GM10266 (cell line): ENCODE results near the gene TDG.
"Not testable (repeated sequence)": the region's sequence is repeated elsewhere in the genome, so short reads cannot be mapped to it uniquely, and the experiment has no call there.

Experiments used
- DNase-seq: peaks from one replicate; pipeline ENCODE4 v3.0.0; 2012; ENCODE audit errors: extremely low spot score
- TF ChIP-seq, protein P1 (sequence below): IDR thresholded peaks from 2 replicates; pipeline ENCODE4 v1.5.1; 2012; ENCODE audit warnings: mild to moderate bottlenecking, low read depth; ENCODE audit not compliant: control insufficient read depth, insufficient read depth; ENCODE audit errors: missing control alignments

Gene TDG

DNA sequence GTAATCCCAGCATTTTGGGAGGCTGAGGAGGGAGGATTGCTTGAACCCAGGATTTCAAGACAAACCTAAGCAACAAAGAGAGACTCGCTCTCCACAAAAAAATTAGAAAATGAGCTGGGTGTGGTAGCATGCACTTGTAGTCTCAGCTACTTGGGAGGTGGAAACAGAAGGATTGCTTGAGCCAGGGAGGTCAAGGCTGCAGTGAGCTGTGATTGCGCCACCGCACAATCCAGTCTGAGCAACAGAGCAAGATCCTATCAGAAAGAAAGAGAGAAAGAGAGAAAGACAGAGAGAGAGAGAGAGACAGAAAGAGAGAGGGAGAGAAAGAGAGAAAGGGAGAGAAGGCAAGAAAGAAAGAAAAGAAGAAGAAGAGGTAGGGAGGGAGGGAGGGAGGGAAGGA lies 37.0 kb downstream of the TDG start:
- TF ChIP-seq, protein P1, sequence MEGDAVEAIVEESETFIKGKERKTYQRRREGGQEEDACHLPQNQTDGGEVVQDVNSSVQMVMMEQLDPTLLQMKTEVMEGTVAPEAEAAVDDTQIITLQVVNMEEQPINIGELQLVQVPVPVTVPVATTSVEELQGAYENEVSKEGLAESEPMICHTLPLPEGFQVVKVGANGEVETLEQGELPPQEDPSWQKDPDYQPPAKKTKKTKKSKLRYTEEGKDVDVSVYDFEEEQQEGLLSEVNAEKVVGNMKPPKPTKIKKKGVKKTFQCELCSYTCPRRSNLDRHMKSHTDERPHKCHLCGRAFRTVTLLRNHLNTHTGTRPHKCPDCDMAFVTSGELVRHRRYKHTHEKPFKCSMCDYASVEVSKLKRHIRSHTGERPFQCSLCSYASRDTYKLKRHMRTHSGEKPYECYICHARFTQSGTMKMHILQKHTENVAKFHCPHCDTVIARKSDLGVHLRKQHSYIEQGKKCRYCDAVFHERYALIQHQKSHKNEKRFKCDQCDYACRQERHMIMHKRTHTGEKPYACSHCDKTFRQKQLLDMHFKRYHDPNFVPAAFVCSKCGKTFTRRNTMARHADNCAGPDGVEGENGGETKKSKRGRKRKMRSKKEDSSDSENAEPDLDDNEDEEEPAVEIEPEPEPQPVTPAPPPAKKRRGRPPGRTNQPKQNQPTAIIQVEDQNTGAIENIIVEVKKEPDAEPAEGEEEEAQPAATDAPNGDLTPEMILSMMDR = no peak
- DNase-seq = no peak

DNA sequence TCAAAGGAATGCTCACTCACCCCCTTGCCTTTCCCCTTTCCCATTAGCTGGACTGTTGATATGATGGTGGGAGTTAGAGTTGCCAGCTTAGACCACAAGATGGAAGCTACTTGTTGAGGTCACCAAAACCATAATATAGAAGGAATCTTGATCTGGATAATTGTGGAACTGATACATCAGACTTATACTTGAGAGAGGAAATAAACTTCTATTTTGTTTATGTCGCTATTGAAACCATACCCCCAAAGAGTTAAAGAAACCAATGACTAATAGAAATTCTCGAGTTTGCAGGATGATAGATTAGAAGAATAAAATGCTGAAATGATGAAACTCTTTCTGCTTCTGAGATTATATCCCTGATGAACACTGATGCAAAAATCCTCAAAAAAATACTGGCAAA lies 37.9 kb downstream of the TDG start:
- TF ChIP-seq, protein P1 = no peak
- no peak for DNase-seq

DNA sequence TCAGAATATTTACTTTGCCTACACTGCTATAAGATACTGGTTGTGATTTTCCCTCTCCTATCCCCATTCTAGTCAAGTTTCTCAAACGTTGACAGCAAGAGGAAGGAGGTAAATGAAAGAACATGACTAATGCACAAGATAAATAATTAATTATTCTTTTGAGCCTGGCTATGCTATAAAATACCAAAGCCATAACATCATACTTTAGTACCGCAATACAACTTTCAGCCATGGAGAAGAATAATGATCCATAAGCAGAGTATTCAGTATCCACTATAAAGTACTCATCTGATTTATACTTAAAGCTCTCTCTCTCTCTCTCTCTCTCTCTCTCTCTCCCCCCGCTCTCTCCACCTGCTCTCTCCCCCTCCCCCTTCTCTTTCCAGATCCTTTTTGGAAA lies 41.3 kb downstream of the TDG start:
- TF ChIP-seq, protein P1 = no peak
- no peak for DNase-seq

DNA sequence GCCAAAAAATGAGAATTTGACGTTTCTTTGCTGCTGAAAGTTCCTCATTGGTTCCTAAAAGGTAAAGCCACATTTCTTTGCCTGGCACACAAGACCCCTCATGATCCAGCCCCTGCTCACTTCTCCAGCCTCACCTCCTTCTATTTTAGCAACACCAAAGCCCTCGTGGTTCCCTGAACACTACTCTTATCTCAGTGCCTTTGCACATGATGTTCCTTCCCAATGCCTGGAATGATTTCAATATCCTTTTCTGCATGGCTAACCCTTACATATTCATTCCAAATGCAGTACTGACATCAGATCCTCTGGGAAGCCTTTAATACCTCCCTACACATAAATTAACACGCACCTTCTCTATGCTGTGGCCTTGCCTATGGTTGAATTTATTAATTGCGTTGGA lies 44.4 kb downstream of the TDG start:
- no peak for DNase-seq
- TF ChIP-seq, protein P1 = no peak

DNA sequence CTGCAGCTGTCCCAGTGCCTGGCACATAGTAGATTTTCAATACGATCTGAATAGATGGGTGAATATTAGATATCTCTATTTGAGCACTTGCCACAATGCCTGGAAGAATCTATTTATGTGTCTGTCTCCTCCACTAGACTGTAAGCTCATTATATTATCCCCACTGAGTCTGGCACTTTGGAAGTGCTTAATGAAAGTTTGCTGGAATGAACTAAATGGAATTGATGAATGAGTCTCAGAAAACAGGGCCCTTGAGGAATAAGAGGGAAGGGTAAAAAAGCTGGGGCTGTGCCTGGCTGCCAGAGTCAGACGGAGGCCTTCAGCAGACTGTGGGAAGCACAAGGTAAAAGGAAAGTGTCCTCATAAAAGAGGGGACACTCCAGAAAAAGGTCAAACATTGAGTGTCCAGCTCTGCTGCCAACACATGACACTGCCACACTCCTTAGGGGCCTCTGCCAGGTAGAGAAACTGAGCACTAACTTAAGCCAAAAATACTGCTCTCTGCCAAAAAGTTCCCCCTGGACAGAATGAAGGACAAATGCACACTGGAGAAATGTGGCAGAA lies 45.0 kb downstream of the TDG start:
- DNase-seq = no peak
- TF ChIP-seq, protein P1 = no peak

DNA sequence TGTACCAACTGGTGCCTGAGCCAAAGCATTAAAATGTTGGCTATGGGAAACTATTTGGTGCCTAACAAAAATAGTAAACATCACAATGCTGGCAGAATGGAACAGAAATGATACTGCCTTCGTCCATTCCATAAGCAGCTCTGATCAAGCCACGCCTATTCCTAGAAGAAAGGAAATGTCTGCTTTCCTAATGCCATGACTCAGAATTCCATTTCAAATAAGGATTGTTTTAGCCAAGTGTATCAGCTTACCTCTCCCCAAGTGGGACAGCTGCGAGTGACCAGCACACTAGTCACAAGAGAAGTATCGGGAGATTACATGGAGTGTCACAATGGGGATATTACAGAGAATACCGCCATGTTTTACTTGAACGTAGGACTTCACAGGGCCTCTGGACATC lies 45.6 kb downstream of the TDG start:
- DNase-seq = no peak
- TF ChIP-seq, protein P1 = no peak

DNA sequence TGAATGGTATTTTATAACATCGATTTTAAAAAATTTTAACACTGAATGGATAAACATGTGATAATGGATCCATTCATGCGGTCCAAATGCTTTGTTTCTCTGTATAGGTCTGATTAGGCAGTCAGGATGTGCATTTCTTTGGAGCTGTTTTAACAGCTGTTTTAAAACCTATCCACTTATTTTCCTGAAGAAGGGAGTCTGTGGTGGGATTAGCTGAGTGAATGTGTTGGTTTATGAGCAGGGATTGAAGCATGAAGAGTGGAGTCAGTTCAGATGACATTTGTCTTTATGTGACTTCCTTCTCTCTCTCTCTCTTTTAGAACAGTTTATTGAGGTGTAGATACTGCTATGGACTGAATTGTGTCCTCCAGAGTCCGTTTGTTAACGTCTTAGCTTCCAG lies 46.7 kb downstream of the TDG start:
- no peak for DNase-seq
- TF ChIP-seq, protein P1 = no peak

DNA sequence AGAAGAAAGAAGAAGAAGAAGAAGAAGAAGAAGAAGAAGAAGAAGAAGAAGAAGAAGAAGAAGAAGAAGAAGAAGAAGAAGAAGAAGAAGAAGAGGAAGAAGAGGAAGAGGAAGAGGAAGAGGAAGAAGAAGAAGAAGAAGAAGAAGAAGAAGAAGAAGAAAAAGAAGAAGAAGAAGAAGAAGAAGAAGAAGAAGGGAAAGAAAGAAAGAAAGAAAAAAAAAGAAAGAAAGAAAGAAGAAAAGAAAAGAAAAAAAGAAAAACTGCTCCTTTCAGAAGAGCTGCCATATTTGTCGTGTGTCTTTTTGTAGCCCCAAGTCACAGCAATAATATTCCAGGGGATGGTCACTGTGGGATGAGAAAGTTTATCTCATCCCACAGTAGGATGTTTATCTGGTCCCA lies 56.2 kb downstream of the TDG start:
- DNase-seq = not testable (repeated sequence)
